Activated naive CD8-positive, alpha-beta T cell treated with anti-CD3 and anti-CD28 coated beads, Interleukin-2, amount 50 U/mL, for 24 hours (primary cell): ENCODE data around the gene KRTAP2-3.

Experiments used
- ATAC-seq: fragments of 150-1000 bp; cut with Tn5 transposase; one replicate; pipeline ENCODE4 v1.10.0; 2021
- DNase-seq: peaks from one replicate; pipeline ENCODE4 v3.0.0; 2021
- H3K27ac Mint-ChIP-seq: one replicate; pipeline ENCODE4 v1.8.0; 2021; ENCODE audit warnings: mild to moderate bottlenecking, mixed read lengths
- H3K27me3 Mint-ChIP-seq: one replicate; pipeline ENCODE4 v1.8.0; 2021; ENCODE audit warnings: mixed read lengths
- H3K36me3 Mint-ChIP-seq: one replicate; pipeline ENCODE4 v1.8.0; 2021; ENCODE audit warnings: low read depth, mixed read lengths
- H3K4me1 Mint-ChIP-seq: one replicate; pipeline ENCODE4 v1.8.0; 2021; ENCODE audit warnings: mixed read lengths
- H3K4me3 Mint-ChIP-seq: one replicate; pipeline ENCODE4 v1.8.0; 2021; ENCODE audit warnings: mild to moderate bottlenecking, moderate library complexity, mixed read lengths
- H3K9me3 Mint-ChIP-seq: one replicate; pipeline ENCODE4 v1.8.0; 2021; ENCODE audit warnings: mixed read lengths

Gene KRTAP2-3

DNA sequence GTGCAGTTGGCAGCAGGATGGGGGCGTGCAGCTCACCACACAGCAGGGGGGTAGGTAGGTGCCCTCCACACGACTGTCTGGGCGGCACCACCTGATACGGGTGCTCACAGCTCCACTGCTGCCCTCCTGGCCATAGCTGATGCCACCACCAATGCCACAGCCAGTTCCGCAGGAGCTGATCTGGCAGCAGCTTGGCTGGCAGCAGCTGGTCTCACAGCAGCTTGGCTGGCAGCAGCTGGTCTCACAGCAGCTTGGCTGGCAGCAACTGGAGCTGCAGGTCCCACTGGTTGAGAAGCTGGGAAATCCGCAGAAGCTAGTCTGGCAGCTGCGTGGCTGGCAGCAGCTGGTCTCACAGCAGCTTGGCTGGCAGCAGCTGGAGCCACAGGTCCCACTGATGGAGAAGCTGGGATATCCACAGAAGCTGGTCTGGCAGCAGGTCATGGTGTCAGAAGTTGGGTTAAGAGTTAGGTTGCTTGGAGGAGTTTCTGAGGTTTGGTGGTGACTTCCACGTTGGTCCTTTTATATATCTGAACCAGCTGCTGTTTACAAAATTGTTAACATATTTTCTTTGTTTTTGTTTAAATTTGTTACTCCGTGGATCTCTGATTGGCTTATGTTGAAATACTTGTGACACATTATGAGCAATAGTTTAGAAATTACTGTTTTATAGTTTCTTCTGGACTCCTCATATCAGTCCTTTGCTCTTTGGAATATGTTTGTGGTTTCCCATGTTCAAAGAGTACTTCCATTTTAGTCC is 33.0 kb downstream of the KRTAP2-3 start, which contains the start of gene KRTAP1-5:
TSS of gene KRTAP1-5 (minus strand) at position 494 of the 757 bp plus-strand sequence. CDS start at position 441, 53 bp downstream.
- Mint-ChIP-seq H3K4me3 (no peak within 1 kb of the TSS), H3K36me3 (no peaks in the 10 kb centered on the region), H3K27ac (no peak within 1 kb of the TSS), H3K4me1 (no peaks in the 10 kb centered on the region), H3K9me3 (no peaks in the 10 kb centered on the region), H3K27me3 (peaks cover 21% of the 10 kb centered on the region)
- DNase-seq (no peak), ATAC-seq (no peak)

DNA sequence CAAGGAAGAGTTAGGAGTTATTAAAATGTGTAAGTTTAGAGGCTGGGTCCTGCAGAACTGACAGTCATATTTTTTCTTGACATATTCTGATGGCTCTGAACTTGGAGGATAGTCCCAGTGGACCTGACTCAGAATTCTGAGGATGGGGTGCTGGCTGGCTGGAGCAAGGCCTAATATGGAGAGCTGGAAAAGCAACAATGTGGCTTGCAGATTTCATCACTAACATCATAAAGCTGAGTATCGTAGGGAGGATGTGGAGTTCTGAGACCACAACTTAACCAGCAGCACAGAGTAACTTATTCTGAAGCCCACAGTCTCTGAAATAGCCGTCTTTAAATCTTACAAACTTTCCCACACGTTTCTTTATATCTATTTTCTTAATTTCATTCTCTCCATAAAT is 35.2 kb downstream of the KRTAP2-3 start:
- no peaks in the 10 kb centered on the region for H3K9me3 Mint-ChIP-seq
- no peaks in the 10 kb centered on the region for H3K36me3 Mint-ChIP-seq
- H3K27me3 Mint-ChIP-seq = peaks cover 14% of the 10 kb centered on the region
- no peak for DNase-seq
- H3K4me1 Mint-ChIP-seq = no peaks in the 10 kb centered on the region
- no peak overlapping the region for H3K4me3 Mint-ChIP-seq
- H3K27ac Mint-ChIP-seq = no peak overlapping the region
- no peak for ATAC-seq

DNA sequence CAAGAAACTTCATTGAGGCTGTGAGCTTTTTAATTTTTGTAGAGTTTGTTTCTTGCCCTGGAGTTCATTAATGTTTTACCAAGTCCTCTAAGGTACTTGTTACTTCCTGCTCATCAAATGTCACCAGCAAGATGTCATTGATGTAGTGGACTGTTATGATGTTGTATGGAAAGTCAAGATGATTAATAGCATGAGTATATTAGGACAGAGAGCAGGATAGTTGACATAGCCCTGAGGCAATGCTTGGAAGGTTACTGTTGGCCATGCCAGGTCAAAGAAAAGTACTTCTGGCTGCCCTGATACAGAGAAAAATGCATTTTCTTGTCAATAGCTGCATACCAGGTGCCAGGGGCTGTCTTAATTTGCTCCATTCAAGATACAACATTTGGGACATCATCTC is 39.6 kb downstream of the KRTAP2-3 start:
- ATAC-seq = no peak
- Mint-ChIP-seq H3K27me3 (peaks cover 1% of the 10 kb centered on the region), H3K9me3 (no peaks in the 10 kb centered on the region), H3K4me3 (no peak overlapping the region), H3K36me3 (no peaks in the 10 kb centered on the region), H3K27ac (no peak overlapping the region), H3K4me1 (no peaks in the 10 kb centered on the region)
- no peak for DNase-seq

DNA sequence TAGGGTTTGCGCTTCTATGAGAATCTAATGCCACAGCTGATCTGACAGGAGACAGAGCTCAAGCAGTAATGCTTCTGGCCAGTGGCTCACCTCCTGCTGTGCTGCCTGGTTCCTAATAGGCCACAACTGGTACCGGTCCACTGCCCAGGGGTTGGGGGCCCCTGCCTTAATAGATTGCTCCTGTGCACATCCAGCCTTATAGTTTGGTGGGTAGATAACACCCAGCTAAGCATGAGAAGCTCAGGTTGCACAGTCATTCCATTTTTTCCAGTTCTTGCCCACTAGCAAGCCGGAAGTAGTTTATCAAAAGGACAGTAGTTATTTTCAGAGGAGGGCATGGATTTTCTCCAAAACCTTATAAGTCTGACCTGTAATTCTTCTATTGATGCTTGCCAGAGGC is 40.5 kb downstream of the KRTAP2-3 start:
- Mint-ChIP-seq H3K27ac (no peak overlapping the region), H3K4me3 (no peak overlapping the region), H3K27me3 (peaks cover 1% of the 10 kb centered on the region), H3K36me3 (no peaks in the 10 kb centered on the region), H3K9me3 (no peaks in the 10 kb centered on the region), H3K4me1 (no peaks in the 10 kb centered on the region)
- ATAC-seq = no peak
- DNase-seq = no peak

DNA sequence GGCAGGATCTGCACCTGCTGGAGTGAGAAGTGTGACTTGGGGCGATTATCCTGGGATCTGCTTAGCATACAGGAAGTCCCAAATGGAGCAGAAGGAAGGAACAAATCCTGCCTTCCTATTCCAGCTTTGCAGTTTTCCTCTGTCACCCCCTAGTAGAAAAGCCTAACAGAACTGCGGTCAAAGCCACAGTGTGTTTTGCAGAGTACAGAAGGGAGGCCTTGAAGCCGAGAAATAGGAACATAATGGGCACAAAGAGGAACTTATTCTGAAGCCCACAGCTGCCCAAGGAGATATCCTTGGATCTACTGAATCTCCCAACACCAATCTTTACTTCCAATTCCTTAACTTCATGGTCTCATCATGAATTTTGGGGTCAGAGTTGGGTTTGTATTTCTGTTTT is 41.4 kb downstream of the KRTAP2-3 start:
- no peak overlapping the region for H3K4me3 Mint-ChIP-seq
- no peak for DNase-seq
- no peaks in the 10 kb centered on the region for H3K9me3 Mint-ChIP-seq
- H3K27ac Mint-ChIP-seq = no peak overlapping the region
- H3K27me3 Mint-ChIP-seq = peaks cover 1% of the 10 kb centered on the region
- ATAC-seq = no peak
- no peaks in the 10 kb centered on the region for H3K4me1 Mint-ChIP-seq
- H3K36me3 Mint-ChIP-seq = no peaks in the 10 kb centered on the region

DNA sequence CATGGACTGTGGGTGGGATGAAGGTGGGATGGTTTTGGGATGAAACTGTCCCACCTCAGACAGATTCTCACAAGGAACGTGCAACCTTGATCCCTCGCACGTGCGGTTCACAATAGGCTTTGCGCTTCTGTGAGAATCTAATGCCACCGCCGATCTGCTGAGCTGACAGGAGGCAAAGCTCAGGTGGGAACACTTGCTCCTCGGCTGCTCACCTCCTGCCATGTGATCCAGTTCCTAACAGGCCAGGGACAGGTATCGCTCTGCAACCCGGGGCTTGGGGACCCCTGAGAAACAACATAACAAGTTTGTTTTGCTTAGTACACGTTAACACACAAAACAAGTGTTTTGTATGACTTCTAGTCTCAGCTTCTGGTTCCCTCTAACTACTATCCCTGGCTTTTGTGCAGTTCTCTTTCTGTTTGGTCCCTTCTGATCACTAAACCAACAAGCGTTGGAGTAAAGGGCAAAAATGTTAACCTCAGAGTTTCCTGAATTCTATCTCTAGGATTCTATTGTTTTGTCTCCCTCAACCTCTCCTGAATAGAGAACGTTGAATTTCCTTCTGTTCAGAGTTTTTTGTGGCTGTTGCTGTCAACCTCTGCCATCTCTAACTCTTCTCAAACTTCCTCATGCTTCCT is 43.2 kb downstream of the KRTAP2-3 start:
- no peak for ATAC-seq
- Mint-ChIP-seq H3K4me1 (no peaks in the 10 kb centered on the region), H3K36me3 (no peaks in the 10 kb centered on the region), H3K27me3 (no peaks in the 10 kb centered on the region), H3K27ac (no peak overlapping the region), H3K9me3 (no peaks in the 10 kb centered on the region), H3K4me3 (no peak overlapping the region)
- no peak for DNase-seq

DNA sequence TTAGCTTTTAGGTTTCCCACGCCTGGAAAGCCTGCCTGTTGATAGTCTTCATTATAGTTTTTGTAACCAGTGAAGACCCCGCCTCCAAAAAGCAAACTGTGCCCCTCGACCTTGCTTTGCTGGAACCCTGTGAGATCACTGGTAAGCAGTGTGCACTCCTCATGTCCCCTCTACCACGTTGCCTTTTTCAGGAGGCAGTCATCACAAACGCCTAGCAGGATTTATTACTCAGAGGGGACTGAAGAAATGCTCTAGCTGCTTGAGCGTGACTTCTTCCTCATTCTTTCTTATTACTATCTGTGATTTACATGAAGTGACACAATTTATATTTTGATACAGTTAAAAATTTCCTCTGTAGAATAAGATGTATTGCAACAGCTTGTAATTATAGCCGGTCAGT is 44.5 kb downstream of the KRTAP2-3 start:
- no peaks in the 10 kb centered on the region for H3K36me3 Mint-ChIP-seq
- ATAC-seq = no peak

DNA sequence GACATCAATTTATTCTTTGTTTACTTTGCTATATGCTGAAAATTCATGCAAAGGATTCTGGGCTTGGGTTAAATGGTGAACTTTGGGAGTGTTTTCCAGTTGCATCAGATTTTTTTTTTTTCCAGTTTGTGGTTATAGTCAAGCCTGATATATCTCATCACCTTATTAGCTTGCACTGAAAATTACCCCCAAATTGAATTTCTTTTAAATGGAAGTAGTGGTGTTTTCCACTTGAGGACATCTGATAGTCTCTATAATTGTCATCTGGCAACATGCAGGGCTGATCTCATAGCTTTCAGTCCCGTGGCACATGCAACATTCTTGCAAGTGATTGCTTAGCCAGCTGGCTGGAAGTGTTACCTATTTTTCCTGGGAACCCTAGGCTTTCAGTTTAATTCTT is 46.3 kb downstream of the KRTAP2-3 start:
- DNase-seq (no peak), ATAC-seq (no peak)
- H3K36me3 Mint-ChIP-seq = no peaks in the 10 kb centered on the region
- no peaks in the 10 kb centered on the region for H3K4me1 Mint-ChIP-seq
- H3K9me3 Mint-ChIP-seq = no peaks in the 10 kb centered on the region
- no peak overlapping the region for H3K27ac Mint-ChIP-seq
- H3K4me3 Mint-ChIP-seq = no peak overlapping the region
- no peaks in the 10 kb centered on the region for H3K27me3 Mint-ChIP-seq

More for the DNA sequence above, 44.5 kb downstream of the KRTAP2-3 start:
- no peak for DNase-seq
- Mint-ChIP-seq H3K27ac (no peak overlapping the region), H3K4me3 (no peak overlapping the region), H3K4me1 (no peaks in the 10 kb centered on the region), H3K27me3 (no peaks in the 10 kb centered on the region), H3K9me3 (no peaks in the 10 kb centered on the region)

DNA sequence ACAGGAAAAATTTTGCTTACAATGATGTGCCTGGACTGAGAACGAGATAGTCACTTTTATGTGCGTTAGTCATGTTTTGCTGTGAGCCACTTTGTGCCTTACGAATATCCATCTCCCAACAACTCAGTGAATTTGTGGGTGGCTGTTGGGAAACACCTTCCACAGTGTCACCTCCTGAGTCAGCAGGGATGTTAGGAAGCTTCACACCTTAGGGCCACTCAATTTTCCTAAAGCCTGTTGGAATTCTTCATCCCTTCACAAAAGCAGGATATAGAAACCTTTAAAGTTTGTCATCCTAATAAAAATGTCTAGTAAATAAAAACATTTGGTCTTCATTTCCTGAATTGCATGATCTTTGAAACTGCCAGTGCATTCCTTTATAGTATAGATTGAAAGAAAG is 46.7 kb downstream of the KRTAP2-3 start:
- Mint-ChIP-seq H3K4me3 (no peak overlapping the region), H3K36me3 (no peaks in the 10 kb centered on the region)

DNA sequence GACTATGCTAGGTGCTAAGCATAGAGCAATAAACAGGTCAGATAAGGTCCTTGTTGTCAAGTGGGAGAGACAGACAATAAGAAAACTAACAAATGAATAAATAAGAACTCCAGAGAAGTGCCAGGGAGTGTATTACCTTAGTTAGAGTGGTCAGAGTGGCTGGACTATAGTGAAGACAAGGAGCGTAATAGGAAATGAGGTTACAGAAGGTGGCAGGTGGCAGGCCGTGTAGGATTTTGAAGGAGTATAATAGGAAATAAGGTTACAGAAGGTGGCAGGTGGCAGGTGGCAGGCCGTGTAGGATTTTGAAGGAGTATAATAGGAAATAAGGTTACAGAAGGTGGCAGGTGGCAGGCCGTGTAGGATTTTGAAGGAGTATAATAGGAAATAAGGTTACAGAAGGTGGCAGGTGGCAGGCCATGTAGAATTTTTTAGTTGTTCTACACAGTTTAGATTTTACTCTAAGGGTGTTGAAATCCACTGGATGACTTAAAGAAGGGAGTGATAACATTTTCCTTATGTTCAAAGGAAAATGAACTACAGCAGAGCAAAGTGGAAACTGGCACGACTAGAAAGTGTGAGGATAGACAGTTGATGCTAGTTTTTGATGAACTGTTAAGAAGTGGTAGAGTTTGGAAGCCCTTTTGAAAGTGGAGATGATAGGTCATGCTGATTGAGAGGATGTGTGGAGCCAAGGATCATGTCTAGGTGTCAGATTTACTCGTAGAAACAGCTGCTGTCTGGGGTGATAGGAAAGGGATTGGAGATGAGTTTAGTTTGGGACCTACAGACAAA is 47.4 kb downstream of the KRTAP2-3 start:
- Mint-ChIP-seq H3K27me3 (no peaks in the 10 kb centered on the region), H3K27ac (no peak overlapping the region)

More for the DNA sequence above, 46.7 kb downstream of the KRTAP2-3 start:
- no peak for ATAC-seq
- H3K9me3 Mint-ChIP-seq = no peaks in the 10 kb centered on the region
- no peak overlapping the region for H3K27ac Mint-ChIP-seq
- no peak for DNase-seq
- no peaks in the 10 kb centered on the region for H3K4me1 Mint-ChIP-seq
- H3K27me3 Mint-ChIP-seq = no peaks in the 10 kb centered on the region

DNA sequence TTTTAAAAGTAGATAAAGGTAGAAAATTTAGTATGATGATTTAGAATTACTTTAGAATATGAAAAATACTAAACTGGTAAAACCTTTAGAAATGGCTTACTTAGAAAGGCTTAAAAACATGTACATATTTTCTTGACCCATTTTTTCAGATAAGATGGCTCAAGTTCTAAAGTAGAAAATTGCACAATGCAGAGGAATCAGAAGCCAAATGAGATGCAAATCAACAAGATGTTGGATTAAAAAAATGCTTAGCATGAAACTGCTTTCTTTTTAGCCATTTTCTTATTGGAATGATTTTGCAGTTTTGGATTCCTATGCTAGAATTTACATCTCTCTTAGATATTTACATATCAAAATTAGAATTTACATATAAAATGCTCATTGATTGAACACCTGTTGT is 49.5 kb downstream of the KRTAP2-3 start:
- DNase-seq = no peak
- no peaks in the 10 kb centered on the region for H3K9me3 Mint-ChIP-seq
- no peaks in the 10 kb centered on the region for H3K4me1 Mint-ChIP-seq
- H3K27me3 Mint-ChIP-seq = no peaks in the 10 kb centered on the region
- no peak for ATAC-seq
- no peaks in the 10 kb centered on the region for H3K36me3 Mint-ChIP-seq
- no peak overlapping the region for H3K4me3 Mint-ChIP-seq
- H3K27ac Mint-ChIP-seq = no peak overlapping the region

More for the DNA sequence above, 47.4 kb downstream of the KRTAP2-3 start:
- H3K36me3 Mint-ChIP-seq = no peaks in the 10 kb centered on the region
- no peak overlapping the region for H3K4me3 Mint-ChIP-seq
- no peaks in the 10 kb centered on the region for H3K4me1 Mint-ChIP-seq
- DNase-seq (no peak), ATAC-seq (no peak)
- no peaks in the 10 kb centered on the region for H3K9me3 Mint-ChIP-seq

DNA sequence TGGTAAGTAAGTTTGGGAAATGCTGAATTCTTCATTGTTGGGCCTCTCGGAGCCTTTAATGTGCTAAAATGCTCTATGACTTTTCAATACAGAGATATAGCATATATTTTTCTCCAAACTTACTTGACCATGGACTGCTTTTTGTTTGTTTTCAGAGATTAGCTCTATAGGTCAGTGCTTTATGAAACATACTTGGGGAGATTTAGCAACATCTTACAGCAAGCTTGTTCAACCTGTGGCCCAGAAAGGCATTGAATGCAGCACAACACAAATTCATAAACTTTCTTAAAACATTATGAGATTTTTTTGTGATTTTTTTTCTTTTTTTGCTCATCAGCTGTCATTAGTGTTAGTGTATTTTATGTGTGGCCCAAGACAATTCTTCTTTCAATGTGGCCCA is 50.0 kb downstream of the KRTAP2-3 start:
- H3K27me3 Mint-ChIP-seq = no peaks in the 10 kb centered on the region
- no peaks in the 10 kb centered on the region for H3K9me3 Mint-ChIP-seq
- H3K27ac Mint-ChIP-seq = no peak overlapping the region
- no peak for DNase-seq
- H3K36me3 Mint-ChIP-seq = no peaks in the 10 kb centered on the region
- H3K4me1 Mint-ChIP-seq = no peaks in the 10 kb centered on the region
- no peak for ATAC-seq
- no peak overlapping the region for H3K4me3 Mint-ChIP-seq

DNA sequence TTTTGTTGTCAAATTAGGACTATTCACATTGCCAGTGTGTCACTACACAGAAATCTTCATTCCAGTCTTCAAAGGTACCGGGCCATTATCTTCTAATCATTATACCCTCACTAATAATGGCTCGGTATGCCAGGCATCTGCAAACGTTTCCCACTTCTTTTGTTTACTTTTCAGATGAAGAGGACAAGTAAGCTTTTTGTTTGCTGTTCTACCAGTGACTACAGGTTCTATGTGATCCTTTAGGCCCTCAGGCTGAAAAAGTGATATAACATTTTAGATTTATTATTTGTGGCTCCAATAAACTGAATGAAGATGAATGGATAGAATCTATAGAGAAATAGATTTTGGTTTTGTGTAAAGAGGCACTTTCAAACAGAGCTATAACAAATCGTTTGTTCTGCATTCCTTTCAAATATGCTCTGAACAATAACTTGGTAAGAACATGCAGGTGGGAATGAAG is 50.6 kb downstream of the KRTAP2-3 start:
- Mint-ChIP-seq H3K36me3 (no peaks in the 10 kb centered on the region), H3K27me3 (no peaks in the 10 kb centered on the region), H3K4me1 (no peaks in the 10 kb centered on the region), H3K9me3 (no peaks in the 10 kb centered on the region), H3K27ac (no peak overlapping the region), H3K4me3 (no peak overlapping the region)
- ATAC-seq (no peak), DNase-seq (no peak)
